H9 (cell line): ENCODE data around the gene TFF2. TPM values are rescaled to one million over a fixed set of nuclear protein-coding genes. Genes with fewer than 3 reads are reported as not detected.

Experiments used
- DNase-seq: peaks from one replicate; pipeline ENCODE4 v3.0.0-alpha.2; 2017
- H2AFZ ChIP-seq: one replicate; pipeline ENCODE4 v1.6.1; 2013; ENCODE audit warnings: mild to moderate bottlenecking, low read length, control low read depth, moderate library complexity
- H2AK5ac ChIP-seq: 2 replicates; pipeline ENCODE4 v1.6.1; 2013; ENCODE audit warnings: low read length, control low read depth, mixed read lengths; ENCODE audit not compliant: insufficient read length
- H2BK120ac ChIP-seq: one replicate; pipeline ENCODE4 v1.6.1; 2013; ENCODE audit warnings: low read depth, mild to moderate bottlenecking, low read length, control low read depth, inconsistent platforms; ENCODE audit not compliant: poor library complexity, severe bottlenecking
- H2BK12ac ChIP-seq: 2 replicates; pipeline ENCODE4 v1.6.1; 2013; ENCODE audit warnings: low read length, control low read depth, mixed read lengths, low read depth; ENCODE audit not compliant: insufficient read length
- H2BK15ac ChIP-seq: 2 replicates; pipeline ENCODE4 v1.6.1; 2013; ENCODE audit warnings: low read depth, low read length, control low read depth
- H2BK20ac ChIP-seq: one replicate; pipeline ENCODE4 v1.6.1; 2013; ENCODE audit warnings: low read depth, mild to moderate bottlenecking, low read length, control low read depth, inconsistent platforms; ENCODE audit not compliant: poor library complexity, severe bottlenecking
- H2BK5ac ChIP-seq: 2 replicates; pipeline ENCODE4 v1.6.1; 2013; ENCODE audit warnings: low read length, control low read depth, mixed read lengths; ENCODE audit not compliant: insufficient read length
- H3K14ac ChIP-seq: 2 replicates; pipeline ENCODE4 v1.6.1; 2013; ENCODE audit warnings: low read length, control low read depth; ENCODE audit not compliant: insufficient read depth
- H3K18ac ChIP-seq: 2 replicates; pipeline ENCODE4 v1.6.1; 2013; ENCODE audit warnings: low read depth, mild to moderate bottlenecking, mixed read lengths, low read length, control low read depth; ENCODE audit not compliant: insufficient read length
- H3K23ac ChIP-seq: 2 replicates; pipeline ENCODE4 v1.6.1; 2013; ENCODE audit warnings: low read length, control low read depth, mixed read lengths, low read depth; ENCODE audit not compliant: insufficient read length
- H3K23me2 ChIP-seq: 2 replicates; pipeline ENCODE4 v1.6.1; 2013; ENCODE audit warnings: low read depth, mild to moderate bottlenecking, mixed read lengths, low read length, control low read depth; ENCODE audit not compliant: insufficient read length, poor library complexity, severe bottlenecking
- H3K27ac ChIP-seq: 2 replicates; pipeline ENCODE4 v1.5.1; 2013; ENCODE audit warnings: low read length, control low read depth, mixed read lengths, low read depth; ENCODE audit not compliant: insufficient read length
- H3K27me3 ChIP-seq: 2 replicates; pipeline ENCODE4 v1.6.1; 2013; ENCODE audit warnings: low read length, control low read depth, inconsistent platforms; ENCODE audit not compliant: insufficient read depth
- H3K4ac ChIP-seq: 2 replicates; pipeline ENCODE4 v1.6.1; 2013; ENCODE audit warnings: low read depth, mild to moderate bottlenecking, control low read depth, inconsistent platforms, low read length, moderate library complexity
- H3K4me1 ChIP-seq: 2 replicates; pipeline ENCODE4 v1.6.1; 2013; ENCODE audit warnings: low read length, control low read depth, inconsistent platforms; ENCODE audit not compliant: insufficient read depth
- H3K4me2 ChIP-seq: 2 replicates; pipeline ENCODE4 v1.6.1; 2013; ENCODE audit warnings: low read length, control low read depth, mixed read lengths; ENCODE audit not compliant: insufficient read length, insufficient read depth
- H3K56ac ChIP-seq: 2 replicates; pipeline ENCODE4 v1.6.1; 2013; ENCODE audit warnings: low read depth, mild to moderate bottlenecking, mixed read lengths, low read length, control low read depth; ENCODE audit not compliant: insufficient read length
- H3K79me1 ChIP-seq: 2 replicates; pipeline ENCODE4 v1.6.1; 2013; ENCODE audit warnings: low read depth, mild to moderate bottlenecking, moderate library complexity, low read length, control low read depth, inconsistent platforms; ENCODE audit not compliant: insufficient read depth, poor library complexity, severe bottlenecking
- H3K79me2 ChIP-seq: 2 replicates; pipeline ENCODE4 v1.6.1; 2013; ENCODE audit warnings: low read length, control low read depth, inconsistent platforms; ENCODE audit not compliant: insufficient read depth
- H3K9ac ChIP-seq: 2 replicates; pipeline ENCODE4 v1.6.1; 2013; ENCODE audit warnings: low read length, control low read depth, mixed read lengths; ENCODE audit not compliant: insufficient read length; ENCODE audit errors: extremely low read depth
- H3K9me3 ChIP-seq: one replicate; pipeline ENCODE4 v1.6.1; 2013; ENCODE audit warnings: low read depth, low read length, inconsistent platforms; ENCODE audit not compliant: control insufficient read depth
- H3T11ph ChIP-seq: one replicate; pipeline ENCODE4 v1.6.1; 2013; ENCODE audit warnings: mild to moderate bottlenecking, low read length, control low read depth, inconsistent platforms
- H4K20me1 ChIP-seq: one replicate; pipeline ENCODE4 v1.6.1; 2013; ENCODE audit not compliant: control insufficient read depth, insufficient read length, insufficient read depth
- H4K5ac ChIP-seq: 2 replicates; pipeline ENCODE4 v1.6.1; 2013; ENCODE audit warnings: low read depth, mild to moderate bottlenecking, mixed read lengths, low read length, control low read depth; ENCODE audit not compliant: insufficient read length
- H4K8ac ChIP-seq: replicated peaks from 2 replicates; pipeline ENCODE4 v1.6.1; 2013; ENCODE audit warnings: low read length, control low read depth, mixed read lengths, low read depth; ENCODE audit not compliant: insufficient read length
- H4K91ac ChIP-seq: 2 replicates; pipeline ENCODE4 v1.6.1; 2013; ENCODE audit warnings: low read depth, mild to moderate bottlenecking, moderate library complexity, mixed read lengths, low read length, control low read depth; ENCODE audit not compliant: insufficient read length
- H3K27ac Mint-ChIP-seq, 3 experiments: 2 replicates in 2 of 3; 3 replicates in 1 of 3; pipeline ENCODE4 v1.8.0; 2020 to 2021; ENCODE audit warnings: mixed read lengths in 3 of 3, mild to moderate bottlenecking in 1 of 3, moderate library complexity in 1 of 3
- H3K27me3 Mint-ChIP-seq: 2 replicates; pipeline ENCODE4 v1.8.0; 2021; ENCODE audit warnings: low read depth, mild to moderate bottlenecking, moderate library complexity, mixed read lengths
- H3K36me3 Mint-ChIP-seq, 3 experiments: 2 replicates in 2 of 3; 3 replicates in 1 of 3; pipeline ENCODE4 v1.8.0; 2020 to 2021; ENCODE audit warnings: low read depth in 3 of 3, mixed read lengths in 3 of 3; ENCODE audit not compliant: insufficient read depth in 1 of 3
- H3K4me1 Mint-ChIP-seq, 2 experiments: 2 replicates each; pipeline ENCODE4 v1.8.0; 2020; ENCODE audit warnings: mixed read lengths in 2 of 2
- H3K4me3 Mint-ChIP-seq, 2 experiments: 2 replicates in 1 of 2; 3 replicates in 1 of 2; pipeline ENCODE4 v1.8.0; 2020 to 2021; ENCODE audit warnings: mild to moderate bottlenecking in 2 of 2, mixed read lengths in 2 of 2, moderate library complexity in 1 of 2
- H3K9me3 Mint-ChIP-seq, 2 experiments: 2 replicates in 1 of 2; 3 replicates in 1 of 2; pipeline ENCODE4 v1.8.0; 2020; ENCODE audit warnings: mild to moderate bottlenecking in 2 of 2, mixed read lengths in 2 of 2, moderate library complexity in 1 of 2
- CTCF ChIP-seq: fragments of 200-600 bp; sonication (generic); conservative IDR thresholded peaks from 3 replicates; pipeline ENCODE4 v1.8.0; 2021; ENCODE audit warnings: antibody characterized with exemption, mild to moderate bottlenecking
- WGBS: extraction: QIAGEN DNeasy Blood & Tissue Kit; methylation state at CpG from one replicate; pipeline ENCODE4 v1.1.7; 2013; ENCODE audit warnings: missing lambda C conversion rate, low lambda C conversion rate, mixed read lengths; ENCODE audit not compliant: insufficient read length; ENCODE audit errors: extremely low coverage; 5-methylcytosine and 5-hydroxymethylcytosine counted together
- total RNA-seq: library from RNA; stranded (reverse); gene quantifications from 2 replicates; pipeline ENCODE4 v1.2.1, GENCODE V29; 2021

Gene TFF2
- total RNA-seq, 1 experiment from 2014 or later, result not detected

- Histone ChIP-seq H3K18ac (no peak overlapping the region), H3K27ac (no peak overlapping the region), H4K5ac (no peak overlapping the region), H3K79me1 (no peaks in the 10 kb centered on the region), H2BK20ac (no peak overlapping the region), H3K4me1 (no peaks in the 10 kb centered on the region), H2BK12ac (no peak overlapping the region), H3K56ac (no peak overlapping the region), H3K27me3 (no peaks in the 10 kb centered on the region), H4K91ac (no peak overlapping the region), H4K8ac (no peak overlapping the region), H2BK15ac (no peak overlapping the region), H3K79me2 (no peaks in the 10 kb centered on the region), H3K14ac (peak overlapping the region; percentile 29; the same call in 1 of the 2 replicates), H3K4me2 (no peak overlapping the region), H3K23me2 (no peaks in the 10 kb centered on the region), H2AFZ (no peak overlapping the region), H3K4ac (no peak overlapping the region), H4K20me1 (no peaks in the 10 kb centered on the region), H2AK5ac (no peak overlapping the region), H3K9ac (no peak overlapping the region), H3K9me3 (no peaks in the 10 kb centered on the region), H3K23ac (no peak overlapping the region), H3T11ph (no peak overlapping the region), H2BK5ac (no peak overlapping the region), H2BK120ac (no peak overlapping the region)
- no CpG with 5 or more reads among the region's 11 CpGs for WGBS
- H3K36me3 Mint-ChIP-seq, result no peaks in the 10 kb centered on the region
- no peaks in the 10 kb centered on the region; a peak in 1 of 5 replicates for H3K9me3 Mint-ChIP-seq
- H3K27ac Mint-ChIP-seq, result no peak overlapping the region
- TF ChIP-seq CTCF, result no peak
- H3K27me3 Mint-ChIP-seq, result peaks cover 29% of the 10 kb centered on the region
- H3K4me1 Mint-ChIP-seq, result peaks cover 6 to 11% of the 10 kb centered on the region in 2 experiments
- H3K4me3 Mint-ChIP-seq, result no peak overlapping the region; a peak in 1 of 5 replicates
- no peak for DNase-seq
Measured at GRCh38 chr21:42375506-42375905, 24.7 kb upstream of the TFF2 start.
